ENCODE measurements around the gene GALNT14. TPM values are rescaled to one million over a fixed set of nuclear protein-coding genes. Genes with fewer than 3 reads are reported as not detected.

Gene GALNT14
- total and polyA plus RNA-seq, 2 of the 13 experiments (the other 11 are each of a cell fraction or from before 2014, with no cell fraction given), result not detected

- TF ChIP-seq HNF1A (IDR thresholded peaks at IDR 0.05; ENCODE audit: low read depth) (no peak), HNF1A (CRISPR knock-in tag; IDR thresholded peaks at IDR 0.05; ENCODE audit: borderline replicate concordance) (no peak)
- TF ChIP-seq, protein P1, sequence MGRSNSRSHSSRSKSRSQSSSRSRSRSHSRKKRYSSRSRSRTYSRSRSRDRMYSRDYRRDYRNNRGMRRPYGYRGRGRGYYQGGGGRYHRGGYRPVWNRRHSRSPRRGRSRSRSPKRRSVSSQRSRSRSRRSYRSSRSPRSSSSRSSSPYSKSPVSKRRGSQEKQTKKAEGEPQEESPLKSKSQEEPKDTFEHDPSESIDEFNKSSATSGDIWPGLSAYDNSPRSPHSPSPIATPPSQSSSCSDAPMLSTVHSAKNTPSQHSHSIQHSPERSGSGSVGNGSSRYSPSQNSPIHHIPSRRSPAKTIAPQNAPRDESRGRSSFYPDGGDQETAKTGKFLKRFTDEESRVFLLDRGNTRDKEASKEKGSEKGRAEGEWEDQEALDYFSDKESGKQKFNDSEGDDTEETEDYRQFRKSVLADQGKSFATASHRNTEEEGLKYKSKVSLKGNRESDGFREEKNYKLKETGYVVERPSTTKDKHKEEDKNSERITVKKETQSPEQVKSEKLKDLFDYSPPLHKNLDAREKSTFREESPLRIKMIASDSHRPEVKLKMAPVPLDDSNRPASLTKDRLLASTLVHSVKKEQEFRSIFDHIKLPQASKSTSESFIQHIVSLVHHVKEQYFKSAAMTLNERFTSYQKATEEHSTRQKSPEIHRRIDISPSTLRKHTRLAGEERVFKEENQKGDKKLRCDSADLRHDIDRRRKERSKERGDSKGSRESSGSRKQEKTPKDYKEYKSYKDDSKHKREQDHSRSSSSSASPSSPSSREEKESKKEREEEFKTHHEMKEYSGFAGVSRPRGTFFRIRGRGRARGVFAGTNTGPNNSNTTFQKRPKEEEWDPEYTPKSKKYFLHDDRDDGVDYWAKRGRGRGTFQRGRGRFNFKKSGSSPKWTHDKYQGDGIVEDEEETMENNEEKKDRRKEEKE (IDR thresholded peaks at IDR 0.05), result no peak
These were observed 107.0 kb downstream of the GALNT14 start (continued) for GRCh38 chr2:31031132-31031706.

DNA sequence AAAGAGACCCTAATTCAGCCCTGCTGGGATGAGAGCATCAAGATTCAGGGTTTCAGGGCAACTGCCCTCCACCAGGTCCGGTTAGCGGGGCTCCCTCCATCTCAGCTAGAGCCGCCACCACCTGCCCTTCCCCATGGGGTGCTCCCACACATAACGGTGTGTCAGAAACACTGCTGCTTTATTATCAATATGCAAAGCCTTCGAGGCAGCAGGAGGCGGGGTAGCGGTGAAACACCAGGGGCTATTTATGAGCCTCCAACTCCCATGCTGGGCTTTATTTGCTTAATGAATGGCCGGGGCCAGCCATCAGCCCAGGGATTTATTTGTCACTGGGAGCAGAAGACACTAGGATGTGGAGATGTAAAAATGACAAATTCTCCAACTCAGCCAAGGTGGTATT, 109.8 kb downstream of the GALNT14 start:
- Histone ChIP-seq H3K9me3 (ENCODE audit: low read length) (no peaks in the 10 kb centered on the region), H3K4me3 (replicated peaks in 1 of 3; ENCODE audit: insufficient read depth in 1 of 3, low read depth in 2 of 3, low read length in 3 of 3) (no peak overlapping the region), H3K27me3 (ENCODE audit: control insufficient read depth in 1 of 2, insufficient read depth in 2 of 2, low read length in 2 of 2) (0 out of 5 replicates have a peak, but pooled peaks cover 0 to 6% of the 10 kb centered on the region in 2 experiments), H3K27ac (ENCODE audit: extremely low read length, insufficient read depth, low read length) (no peak overlapping the region), H3K36me3 (replicated peaks in 1 of 2; ENCODE audit: control insufficient read depth in 1 of 2, insufficient read depth in 2 of 2, low read length in 2 of 2) (no peaks in the 10 kb centered on the region), H3K4me2 (ENCODE audit: low read depth, low read length) (no peak overlapping the region), H3K4me1 (ENCODE audit: insufficient read depth, low read length) (no peaks in the 10 kb centered on the region), H2AFZ (ENCODE audit: low read length) (no peak overlapping the region), H4K20me1 (ENCODE audit: insufficient read depth, low read length) (no peaks in the 10 kb centered on the region), H3K79me2 (ENCODE audit: insufficient read depth, low read length) (no peaks in the 10 kb centered on the region), H3K9ac (ENCODE audit: insufficient read depth, low read depth, low read length) (no peak overlapping the region)
- ATAC-seq, result no peak
- ChIA-PET CTCF (ENCODE audit: low intra/inter-chr PET ratio, low total read pairs) (no interaction called here), POLR2A (no interaction called here)
- intact Hi-C loops (cut with micrococcal nuclease; ENCODE audit: unreplicated experiment) (no loop called here), in situ Hi-C loops (cut with HindIII; ENCODE audit: extremely low pct_ligation_motif_present, low pct_unique_long_range_greater_than_20kb) (no loop called here)
- WGBS (ENCODE audit: low lambda C conversion rate), result 12% methylated on average over 8 of the region's 8 CpGs
- BruUV-seq (replicated peaks), result no TSS peak
- TF ChIP-seq ZUFSP (CRISPR knock-in tag; IDR thresholded peaks at IDR 0.05; ENCODE audit: borderline replicate concordance) (no peak), TCF7 (IDR thresholded peaks at IDR 0.05; ENCODE audit: low read depth) (no peak), PTBP1 (IDR thresholded peaks at IDR 0.05; ENCODE audit: low read depth, low read length, poor library complexity, severe bottlenecking) (no peak), CENPX (CRISPR knock-in tag; IDR thresholded peaks at IDR 0.05) (no peak), MTA1 (CRISPR knock-in tag; IDR thresholded peaks at IDR 0.05; ENCODE audit: borderline replicate concordance) (no peak), SMAD9 (CRISPR knock-in tag; IDR thresholded peaks at IDR 0.05) (no peak)
- TF ChIP-seq, protein P2, sequence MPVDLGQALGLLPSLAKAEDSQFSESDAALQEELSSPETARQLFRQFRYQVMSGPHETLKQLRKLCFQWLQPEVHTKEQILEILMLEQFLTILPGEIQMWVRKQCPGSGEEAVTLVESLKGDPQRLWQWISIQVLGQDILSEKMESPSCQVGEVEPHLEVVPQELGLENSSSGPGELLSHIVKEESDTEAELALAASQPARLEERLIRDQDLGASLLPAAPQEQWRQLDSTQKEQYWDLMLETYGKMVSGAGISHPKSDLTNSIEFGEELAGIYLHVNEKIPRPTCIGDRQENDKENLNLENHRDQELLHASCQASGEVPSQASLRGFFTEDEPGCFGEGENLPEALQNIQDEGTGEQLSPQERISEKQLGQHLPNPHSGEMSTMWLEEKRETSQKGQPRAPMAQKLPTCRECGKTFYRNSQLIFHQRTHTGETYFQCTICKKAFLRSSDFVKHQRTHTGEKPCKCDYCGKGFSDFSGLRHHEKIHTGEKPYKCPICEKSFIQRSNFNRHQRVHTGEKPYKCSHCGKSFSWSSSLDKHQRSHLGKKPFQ (CRISPR knock-in tag; IDR thresholded peaks at IDR 0.05; ENCODE audit: insufficient replicate concordance), result no peak
- no peak for DNase-seq (ENCODE audit: low spot score)
- no peak for FAIRE-seq
